Stimulated activated CD4-positive, alpha-beta T cell treated with anti-CD3 and anti-CD28 coated beads, Interleukin-2, amount 100 ng/mL, for 4 hours (primary cell): ENCODE results near the gene SLC22A31.

Source experiments
- DNase-seq: peaks from one replicate; pipeline ENCODE4 v3.0.0-alpha.2; 2020; ENCODE audit warnings: low read depth

SLC22A31 gene

GRCh38 chr16:89164847-89165680 lies 35.3 kb downstream of the SLC22A31 start:
- DNase-seq = no peak

GRCh38 chr16:89164436-89164835 lies 35.9 kb downstream of the SLC22A31 start:
- DNase-seq = no peak

- no peak for DNase-seq
Observed at GRCh38 chr16:89163297-89163696, 37.0 kb downstream of the SLC22A31 start.

GRCh38 chr16:89161763-89162713 lies 38.3 kb downstream of the SLC22A31 start:
- no peak for DNase-seq

GRCh38 chr16:89160977-89161701 lies 39.2 kb downstream of the SLC22A31 start:
- no peak for DNase-seq

GRCh38 chr16:89159850-89160354 lies 40.4 kb downstream of the SLC22A31 start:
- DNase-seq = no peak

- DNase-seq = no peak
Observed at GRCh38 chr16:89159066-89159849, 41.1 kb downstream of the SLC22A31 start.

- DNase-seq = no peak
Observed at GRCh38 chr16:89157778-89158177, 42.6 kb downstream of the SLC22A31 start.

- DNase-seq = no peak
Observed at GRCh38 chr16:89156740-89157645, 43.3 kb downstream of the SLC22A31 start.

- no peak for DNase-seq
Observed at GRCh38 chr16:89155851-89156739, 44.2 kb downstream of the SLC22A31 start.

- no peak for DNase-seq
Observed at GRCh38 chr16:89155184-89155679, 45.1 kb downstream of the SLC22A31 start.

- no peak for DNase-seq
Observed at GRCh38 chr16:89154390-89155183, 45.8 kb downstream of the SLC22A31 start.

- DNase-seq = no peak
Observed at GRCh38 chr16:89153848-89154271, 46.5 kb downstream of the SLC22A31 start.

GRCh38 chr16:89152831-89153700 lies 47.3 kb downstream of the SLC22A31 start:
- no peak for DNase-seq

GRCh38 chr16:89150981-89151380 lies 49.4 kb downstream of the SLC22A31 start:
- DNase-seq = no peak

- DNase-seq = no peak
Observed at GRCh38 chr16:89150090-89150835, 50.1 kb downstream of the SLC22A31 start.
